Activated T-helper 2 cell treated with anti-CD3 and anti-CD28 coated beads, Interferon-gamma antibody, Interleukin-2, Interleukin-4, amounts not matched to agents 10 μg/mL and 5 μg/mL and 100 μg/mL, durations not matched to agents 14 hours and 24 hours and 36 hours (primary cell): ENCODE measurements around the gene NEK10. TPM values are rescaled to one million over a fixed set of nuclear protein-coding genes. Genes with fewer than 3 reads are reported as not detected.

Experiments
- DNase-seq: peaks from one replicate; pipeline ENCODE4 v3.0.0; 2021; ENCODE audit warnings: low spot score
- H3K27ac Mint-ChIP-seq: one replicate; pipeline ENCODE4 v1.8.0; 2021; ENCODE audit warnings: mixed read lengths
- H3K27me3 Mint-ChIP-seq: one replicate; pipeline ENCODE4 v1.8.0; 2021; ENCODE audit warnings: low read depth, mixed read lengths
- H3K36me3 Mint-ChIP-seq: one replicate; pipeline ENCODE4 v1.8.0; 2021; ENCODE audit warnings: low read depth, mixed read lengths
- H3K4me1 Mint-ChIP-seq: one replicate; pipeline ENCODE4 v1.8.0; 2021; ENCODE audit warnings: low read depth, mixed read lengths
- H3K4me3 Mint-ChIP-seq: one replicate; pipeline ENCODE4 v1.8.0; 2021; ENCODE audit warnings: low read depth, mild to moderate bottlenecking, moderate library complexity, mixed read lengths
- H3K9me3 Mint-ChIP-seq: one replicate; pipeline ENCODE4 v1.8.0; 2021; ENCODE audit warnings: mixed read lengths
- intact Hi-C: fragments of 100-400 bp; cut with micrococcal nuclease; formaldehyde crosslinking; loops from one replicate; pipeline ENCODE4 v1.15.1; 2023
- total RNA-seq: library from RNA; stranded (reverse); gene quantifications from 2 replicates; pipeline ENCODE4 v1.2.3, GENCODE V29; 2022

The NEK10 gene
- total RNA-seq, 1 donor from 2014 or later: 0.84 TPM

DNA sequence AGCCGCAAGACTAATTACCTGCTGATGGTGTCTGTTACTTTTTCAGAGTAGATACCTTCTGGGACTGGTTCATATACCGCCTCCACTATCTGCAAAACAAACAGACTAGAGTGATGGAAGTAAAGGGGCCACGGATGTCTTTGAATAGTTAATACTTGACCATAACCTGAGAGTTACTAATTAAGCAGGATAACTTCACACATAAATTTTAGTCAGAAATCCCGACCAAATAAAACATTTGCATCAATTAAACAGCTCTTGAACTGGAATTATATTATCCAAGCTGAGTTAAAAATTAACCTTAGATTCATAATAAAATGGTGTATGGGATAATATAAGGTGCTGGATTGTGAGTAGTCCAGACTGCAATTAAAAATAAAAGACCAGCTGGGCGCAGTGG lies 167.7 kb downstream of the NEK10 start:
- intact Hi-C loops: no loop called here
- Mint-ChIP-seq H3K4me1 (no peaks in the 10 kb centered on the region), H3K4me3 (no peak overlapping the region), H3K36me3 (no peaks in the 10 kb centered on the region), H3K27me3 (no peaks in the 10 kb centered on the region), H3K9me3 (no peaks in the 10 kb centered on the region), H3K27ac (no peak overlapping the region)
- no peak for DNase-seq

DNA sequence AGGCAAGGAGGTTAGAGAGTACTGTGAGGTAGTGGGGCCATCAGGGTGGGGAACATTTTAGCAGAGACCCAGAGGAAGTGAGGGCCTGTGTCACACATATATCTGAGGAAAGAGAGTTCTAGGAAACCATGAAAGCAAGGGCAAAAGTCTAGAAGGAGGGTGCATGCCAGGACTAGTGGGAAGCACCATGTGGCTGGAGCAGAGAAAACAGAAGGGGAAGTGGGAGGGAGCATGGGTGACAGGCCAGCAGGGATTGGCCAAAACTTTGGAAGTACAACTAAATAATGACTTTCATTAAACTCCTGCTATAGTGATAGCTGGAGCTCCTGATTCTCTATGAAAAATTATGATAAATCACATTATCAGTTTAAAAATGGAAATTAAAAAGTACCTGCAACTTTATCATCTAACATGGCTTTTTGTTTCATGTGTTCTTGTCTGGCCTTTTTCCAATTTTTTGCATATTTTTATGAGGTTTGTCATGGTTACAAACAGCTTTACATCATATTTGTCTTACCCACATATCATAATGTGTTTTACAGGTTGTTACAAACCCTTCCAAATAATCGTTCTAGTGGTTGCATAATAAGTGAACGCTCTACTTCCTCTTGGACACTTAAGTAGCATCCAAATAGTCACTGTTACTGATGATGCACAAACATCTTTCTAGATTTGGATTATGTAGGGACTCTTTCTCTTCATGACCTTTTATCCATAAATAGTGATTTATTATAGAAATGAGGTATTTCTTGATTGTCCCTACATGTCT lies 168.3 kb downstream of the NEK10 start:
- Mint-ChIP-seq H3K4me3 (no peak overlapping the region), H3K4me1 (no peaks in the 10 kb centered on the region), H3K27ac (no peak overlapping the region), H3K9me3 (no peaks in the 10 kb centered on the region), H3K27me3 (no peaks in the 10 kb centered on the region), H3K36me3 (no peaks in the 10 kb centered on the region)
- no peak for DNase-seq
- intact Hi-C loops: no loop called here

DNA sequence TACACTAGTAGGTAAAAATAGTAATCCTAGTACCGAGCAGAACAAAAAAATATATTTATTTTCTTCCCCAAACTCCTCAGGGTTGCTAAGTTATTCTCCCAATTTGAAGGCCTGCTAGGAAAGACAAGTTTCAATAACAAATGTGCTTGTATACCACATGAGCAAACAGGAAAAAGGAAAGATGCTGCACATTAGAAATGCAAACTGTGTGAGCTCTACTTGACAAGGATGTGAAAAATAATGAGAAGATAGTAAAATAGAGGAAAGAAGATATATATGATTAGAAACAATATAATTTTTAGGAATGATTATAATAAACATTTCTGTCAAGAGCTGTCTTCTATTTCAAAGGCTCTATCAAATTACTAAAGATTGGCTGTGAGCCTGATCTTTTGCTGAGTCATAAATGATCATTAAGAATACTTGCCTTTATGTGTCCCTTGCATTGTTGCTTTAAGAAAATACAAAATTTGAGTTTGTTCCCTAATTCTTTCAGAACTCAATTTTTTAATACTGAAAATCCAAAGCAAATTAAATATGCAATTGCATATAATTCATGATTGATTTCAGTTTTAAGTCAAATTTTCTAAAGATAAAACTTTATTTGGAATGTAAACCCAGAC lies 174.2 kb downstream of the NEK10 start:
- H3K27me3 Mint-ChIP-seq: no peaks in the 10 kb centered on the region
- no peak overlapping the region for H3K4me3 Mint-ChIP-seq
- no peak for DNase-seq
- intact Hi-C loops: no loop called here
- no peaks in the 10 kb centered on the region for H3K4me1 Mint-ChIP-seq
- no peaks in the 10 kb centered on the region for H3K36me3 Mint-ChIP-seq
- no peak overlapping the region for H3K27ac Mint-ChIP-seq
- H3K9me3 Mint-ChIP-seq: no peaks in the 10 kb centered on the region

DNA sequence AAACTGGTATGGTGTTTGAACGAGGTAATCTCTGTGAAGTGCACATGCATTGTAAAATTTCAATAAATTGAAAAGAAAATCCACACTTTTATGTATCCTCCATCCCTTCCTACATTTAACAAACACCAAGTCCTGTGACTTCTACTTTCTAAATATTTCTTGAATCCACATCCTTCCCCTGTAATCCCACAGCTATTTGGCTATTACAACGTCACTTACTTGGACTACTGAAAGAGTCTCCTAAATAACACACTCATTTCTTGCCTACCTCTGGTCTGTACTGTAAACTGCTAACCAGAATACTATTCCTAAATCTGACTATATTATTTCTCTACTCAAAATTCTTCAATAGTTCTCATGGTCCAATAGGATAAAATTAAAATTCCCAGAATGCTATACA lies 176.1 kb downstream of the NEK10 start:
- no peaks in the 10 kb centered on the region for H3K9me3 Mint-ChIP-seq
- no peak for DNase-seq
- no peaks in the 10 kb centered on the region for H3K4me1 Mint-ChIP-seq
- no peaks in the 10 kb centered on the region for H3K36me3 Mint-ChIP-seq
- no peak overlapping the region for H3K27ac Mint-ChIP-seq
- intact Hi-C loops: no loop called here
- H3K27me3 Mint-ChIP-seq: no peaks in the 10 kb centered on the region
- H3K4me3 Mint-ChIP-seq: no peak overlapping the region

GRCh38 chr3:27186013-27186412 lies 183.2 kb downstream of the NEK10 start:
- intact Hi-C loops: no loop called here
- Mint-ChIP-seq H3K4me1 (no peaks in the 10 kb centered on the region), H3K27ac (no peak overlapping the region)

GRCh38 chr3:27185231-27185989 lies 183.8 kb downstream of the NEK10 start:
- H3K4me3 Mint-ChIP-seq: no peak overlapping the region

More at GRCh38 chr3:27186013-27186412, 183.2 kb downstream of the NEK10 start:
- Mint-ChIP-seq H3K9me3 (no peaks in the 10 kb centered on the region), H3K27me3 (no peaks in the 10 kb centered on the region), H3K4me3 (no peak overlapping the region), H3K36me3 (no peaks in the 10 kb centered on the region)
- DNase-seq: no peak

DNA sequence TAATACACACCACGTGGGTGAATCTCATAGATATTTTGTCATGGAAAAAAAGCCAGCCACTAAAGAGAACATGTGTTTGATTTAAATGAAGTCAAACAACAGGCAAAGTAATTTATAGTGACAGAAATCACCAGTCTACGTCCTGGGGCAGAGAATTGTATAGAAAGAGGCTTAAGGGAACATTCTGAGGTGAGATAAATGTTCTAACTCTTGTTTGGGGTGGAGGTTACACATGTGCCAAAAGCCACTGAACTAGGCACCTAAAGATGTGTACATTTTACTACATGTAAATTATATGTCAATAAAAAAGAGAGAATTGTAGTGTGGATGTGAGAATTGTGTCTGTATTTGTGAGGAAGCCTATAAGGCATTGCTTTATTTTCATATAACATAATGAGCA lies 184.9 kb downstream of the NEK10 start:
- Mint-ChIP-seq H3K27me3 (no peaks in the 10 kb centered on the region), H3K4me3 (no peak overlapping the region), H3K36me3 (no peaks in the 10 kb centered on the region), H3K4me1 (no peaks in the 10 kb centered on the region), H3K27ac (no peak overlapping the region), H3K9me3 (no peaks in the 10 kb centered on the region)
- no peak for DNase-seq
- intact Hi-C loops: no loop called here

More at GRCh38 chr3:27185231-27185989, 183.8 kb downstream of the NEK10 start:
- Mint-ChIP-seq H3K9me3 (no peaks in the 10 kb centered on the region), H3K27ac (no peak overlapping the region), H3K36me3 (no peaks in the 10 kb centered on the region), H3K4me1 (no peaks in the 10 kb centered on the region), H3K27me3 (no peaks in the 10 kb centered on the region)
- no peak for DNase-seq
- intact Hi-C loops: no loop called here

GRCh38 chr3:27176256-27176655 lies 192.9 kb downstream of the NEK10 start:
- Mint-ChIP-seq H3K4me1 (no peaks in the 10 kb centered on the region), H3K4me3 (no peak overlapping the region), H3K9me3 (no peaks in the 10 kb centered on the region), H3K36me3 (no peaks in the 10 kb centered on the region), H3K27ac (no peak overlapping the region), H3K27me3 (no peaks in the 10 kb centered on the region)
- no peak for DNase-seq
- intact Hi-C loops: no loop called here

- Mint-ChIP-seq H3K27me3 (no peaks in the 10 kb centered on the region), H3K9me3 (no peaks in the 10 kb centered on the region), H3K4me1 (no peaks in the 10 kb centered on the region), H3K27ac (no peak overlapping the region), H3K4me3 (no peak overlapping the region), H3K36me3 (no peaks in the 10 kb centered on the region)
- no peak for DNase-seq
- intact Hi-C loops: no loop called here
Observed at GRCh38 chr3:27174530-27174929, 194.7 kb downstream of the NEK10 start.

- H3K36me3 Mint-ChIP-seq: no peaks in the 10 kb centered on the region
- H3K4me1 Mint-ChIP-seq: no peaks in the 10 kb centered on the region
- H3K9me3 Mint-ChIP-seq: no peaks in the 10 kb centered on the region
- no peak for DNase-seq
- intact Hi-C loops: no loop called here
- H3K4me3 Mint-ChIP-seq: no peak overlapping the region
- H3K27ac Mint-ChIP-seq: no peak overlapping the region
- H3K27me3 Mint-ChIP-seq: no peaks in the 10 kb centered on the region
Observed at GRCh38 chr3:27171113-27171512, 198.1 kb downstream of the NEK10 start.

DNA sequence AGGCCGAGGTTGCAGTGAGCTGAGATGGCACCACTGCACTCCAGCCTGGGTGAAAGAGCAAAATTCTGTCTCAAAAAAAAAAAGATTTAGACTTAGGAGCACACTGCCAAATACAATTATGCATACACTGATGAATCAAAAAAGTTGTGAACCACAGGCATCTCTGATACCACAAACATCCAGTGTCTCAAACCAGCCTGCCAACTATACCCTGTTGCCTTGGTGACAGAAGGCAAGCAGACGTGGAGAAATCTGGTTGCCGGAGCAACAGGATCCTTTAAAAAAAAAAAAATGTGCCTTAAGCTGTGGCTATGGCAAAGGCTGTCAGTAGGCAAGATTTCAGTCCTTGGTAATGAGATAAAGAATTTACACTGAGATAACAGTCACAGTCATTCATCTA lies 202.3 kb downstream of the NEK10 start:
- Mint-ChIP-seq H3K36me3 (no peaks in the 10 kb centered on the region), H3K4me3 (no peak overlapping the region), H3K27me3 (no peaks in the 10 kb centered on the region), H3K4me1 (no peaks in the 10 kb centered on the region), H3K27ac (no peak overlapping the region), H3K9me3 (no peaks in the 10 kb centered on the region)
- DNase-seq: no peak
- intact Hi-C loops: no loop called here

GRCh38 chr3:27165321-27165721 lies 203.9 kb downstream of the NEK10 start:
- Mint-ChIP-seq H3K36me3 (no peaks in the 10 kb centered on the region), H3K27ac (no peak overlapping the region), H3K4me1 (no peaks in the 10 kb centered on the region), H3K9me3 (no peaks in the 10 kb centered on the region), H3K27me3 (no peaks in the 10 kb centered on the region), H3K4me3 (no peak overlapping the region)
- no peak for DNase-seq
- intact Hi-C loops: no loop called here

- H3K36me3 Mint-ChIP-seq: no peaks in the 10 kb centered on the region
- no peak overlapping the region for H3K4me3 Mint-ChIP-seq
- intact Hi-C loops: no loop called here
- no peak for DNase-seq
- H3K27me3 Mint-ChIP-seq: no peaks in the 10 kb centered on the region
- no peak overlapping the region for H3K27ac Mint-ChIP-seq
- H3K9me3 Mint-ChIP-seq: no peaks in the 10 kb centered on the region
- no peaks in the 10 kb centered on the region for H3K4me1 Mint-ChIP-seq
Observed at GRCh38 chr3:27160779-27161287, 208.3 kb downstream of the NEK10 start.
